Urinary bladder (tissue), 4 donors: ENCODE measurements around the gene TAF12. TPM values are rescaled to one million over a fixed set of nuclear protein-coding genes. Genes with fewer than 3 reads are reported as not detected.

Experiments
- DNase-seq: peaks from one replicate; pipeline ENCODE4 v3.0.0-alpha.2; 2015; ENCODE audit errors: extremely low spot score
- H3K27ac ChIP-seq: one replicate; pipeline ENCODE4 v1.5.1; 2013; ENCODE audit warnings: low read depth, mild to moderate bottlenecking, moderate library complexity
- H3K36me3 ChIP-seq: one replicate; pipeline ENCODE4 v1.6.1; 2013; ENCODE audit warnings: mild to moderate bottlenecking, moderate library complexity; ENCODE audit not compliant: insufficient read depth
- H3K4me1 ChIP-seq: one replicate; pipeline ENCODE4 v1.6.1; 2013; ENCODE audit warnings: mild to moderate bottlenecking, moderate library complexity; ENCODE audit not compliant: insufficient read depth
- H3K4me3 ChIP-seq: one replicate; pipeline ENCODE4 v1.5.1; 2013; ENCODE audit warnings: low read depth, low read length
- WGBS: extraction: QIAGEN DNeasy Blood & Tissue Kit; methylation state at CpG from one replicate; pipeline ENCODE4 v1.1.7; 2013; 5-methylcytosine and 5-hydroxymethylcytosine counted together
- polyA plus RNA-seq: library from polyadenylated mRNA; stranded (reverse); fragments of 200-250 nt; gene quantifications from one replicate; pipeline ENCODE4 v1.2.3, GENCODE V29; 2013
- small RNA-seq: library from RNA; depleted of rRNA; stranded (forward); fragments of <200 nt; gene quantifications from one replicate; pipeline ENCODE3, GENCODE V24; 2014
- total RNA-seq: library from RNA; depleted of rRNA; stranded (reverse); fragments of >200 nt; gene quantifications from one replicate; pipeline ENCODE4 v1.2.3, GENCODE V29; 2014
- donor health status: healthy with polysubstance abuse.
- donor health status: healthy.

The TAF12 gene
- total and polyA plus RNA-seq, 2 donors = 23.8 to 25.6 TPM

GRCh38 chr1:28564310-28564709 lies 78.6 kb downstream of the TAF12 start:
- Histone ChIP-seq H3K4me1 (no peaks in the 10 kb centered on the region), H3K36me3 (peaks cover 10% of the 10 kb centered on the region), H3K27ac (no peak overlapping the region), H3K4me3 (no peak overlapping the region)
- no peak for DNase-seq

DNA sequence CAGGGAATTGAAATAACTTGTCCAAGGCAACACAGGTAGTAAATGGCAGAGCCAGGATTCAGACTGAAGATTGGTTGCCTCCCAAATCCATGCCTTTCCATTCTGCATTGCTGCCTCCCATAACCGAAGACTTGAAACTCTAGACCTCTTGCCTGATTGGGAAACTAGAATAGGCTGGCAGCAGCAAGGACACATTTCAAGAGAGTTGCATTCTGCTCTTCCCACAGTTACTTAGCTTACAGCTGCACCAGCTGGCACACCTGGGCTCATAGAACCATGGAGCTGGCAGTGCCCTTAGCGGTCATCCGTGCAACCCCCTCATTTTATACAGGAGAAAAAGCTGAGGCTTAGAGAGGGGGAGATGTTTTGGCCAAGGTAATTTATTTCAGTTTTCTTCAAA lies 82.0 kb downstream of the TAF12 start:
- H3K4me1 ChIP-seq = no peaks in the 10 kb centered on the region
- no peak for DNase-seq
- 92% methylated on average over 3 of the region's 3 CpGs for WGBS
- peaks cover 6% of the 10 kb centered on the region for H3K36me3 ChIP-seq
- H3K27ac ChIP-seq = no peak overlapping the region
- H3K4me3 ChIP-seq = no peak overlapping the region

Small RNAs within 50 kb of the gene (small RNA-seq; reads per million reads assigned to genes)
- gene RF00422 (not detected), gene RNU11 (not detected), gene SNORA16A (not detected), gene SNORA44 (not detected), gene SNORA61 (not detected), gene SNORD99 (6,521 reads per million, percentile 100 among the genes with 10 or more reads in this experiment)

Other genes with a start within 250 kb of the TAF12 start
- 17.2 TPM for gene RCC1, start 137.0 kb downstream of the TAF12 start, total RNA-seq
- 20.4 TPM for gene RCC1, start 137.0 kb downstream of the TAF12 start, polyA plus RNA-seq
- 35.7 TPM for gene TRNAU1AP, start 90.0 kb downstream of the TAF12 start, total RNA-seq
- gene TRNAU1AP, start 90.0 kb downstream of the TAF12 start, polyA plus RNA-seq = 21.8 TPM
- 6.1 TPM for gene RAB42, start 50.8 kb downstream of the TAF12 start, total RNA-seq
- gene RAB42, start 50.8 kb downstream of the TAF12 start, polyA plus RNA-seq = 2.5 TPM
- gene RNU11, start 5.5 kb upstream of the TAF12 start, total RNA-seq = not detected
- not detected for gene RNU11, start 5.5 kb upstream of the TAF12 start, polyA plus RNA-seq
- gene GMEB1, start 25.7 kb upstream of the TAF12 start, total RNA-seq = 8.7 TPM
- 7.4 TPM for gene GMEB1, start 25.7 kb upstream of the TAF12 start, polyA plus RNA-seq
- gene YTHDF2, start 93.9 kb upstream of the TAF12 start, total RNA-seq = 54.9 TPM
- gene YTHDF2, start 93.9 kb upstream of the TAF12 start, polyA plus RNA-seq = 33.6 TPM
- 0.05 TPM for gene OPRD1, start 169.1 kb upstream of the TAF12 start, total RNA-seq
- not detected for gene OPRD1, start 169.1 kb upstream of the TAF12 start, polyA plus RNA-seq